Activated CD8-positive, alpha-beta memory T cell treated with anti-CD3 and anti-CD28 coated beads, Interleukin-2, amount 50 U/mL, for 24 hours (primary cell): ENCODE data around the gene SLC36A1.

Source experiments
- DNase-seq: peaks from one replicate; pipeline ENCODE4 v3.0.0-alpha.2; 2020; ENCODE audit errors: extremely low read depth

The SLC36A1 gene

DNA sequence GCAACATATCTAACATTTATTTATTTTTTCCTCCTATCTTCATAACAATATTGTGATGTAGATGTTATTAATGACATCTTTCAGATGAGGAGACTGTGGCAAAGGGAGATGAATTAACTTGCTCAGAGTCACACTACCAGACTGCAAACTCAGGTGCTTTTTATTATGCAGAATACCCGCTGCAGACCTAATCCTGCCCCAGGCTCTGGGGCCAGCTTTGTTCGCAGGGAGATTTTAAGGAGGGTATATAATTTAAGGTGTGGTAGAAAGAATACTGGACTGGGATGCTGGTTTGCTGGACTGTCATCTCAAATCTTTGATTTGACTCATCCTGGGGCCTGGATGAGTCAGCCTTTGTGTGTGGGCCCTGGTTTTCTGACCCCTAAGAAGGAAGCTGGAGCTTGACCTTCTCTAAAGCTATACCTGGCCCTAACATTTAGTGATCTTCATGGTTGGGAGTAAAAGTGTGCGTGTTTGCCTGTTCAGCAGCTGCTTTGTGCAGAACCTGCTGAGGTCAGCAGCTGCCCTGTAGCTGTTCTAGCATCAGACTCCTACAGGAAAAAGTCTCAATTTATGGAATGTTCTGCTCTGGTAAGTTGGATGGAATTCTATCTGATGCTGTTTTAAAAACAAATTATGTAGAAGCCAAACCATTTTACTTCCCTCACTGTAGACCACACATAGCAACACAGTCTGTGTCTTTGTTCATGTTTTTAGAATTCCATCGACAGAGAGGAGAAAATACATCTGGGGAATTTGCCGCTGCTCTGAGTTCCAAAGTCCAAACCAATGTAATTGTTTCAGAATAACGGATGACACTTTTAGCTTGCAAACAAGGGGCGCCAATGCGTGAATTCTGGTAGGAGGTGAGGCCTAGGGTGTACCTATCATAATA lies 4.5 kb downstream of the SLC36A1 start:
- DNase-seq, result no peak

- no peak for DNase-seq
Observed at GRCh38 chr5:151454166-151454565, 6.8 kb downstream of the SLC36A1 start.

GRCh38 chr5:151454889-151455288 lies 7.5 kb downstream of the SLC36A1 start:
- no peak for DNase-seq

- no peak for DNase-seq
Observed at GRCh38 chr5:151456321-151456940, 9.0 kb downstream of the SLC36A1 start.

DNA sequence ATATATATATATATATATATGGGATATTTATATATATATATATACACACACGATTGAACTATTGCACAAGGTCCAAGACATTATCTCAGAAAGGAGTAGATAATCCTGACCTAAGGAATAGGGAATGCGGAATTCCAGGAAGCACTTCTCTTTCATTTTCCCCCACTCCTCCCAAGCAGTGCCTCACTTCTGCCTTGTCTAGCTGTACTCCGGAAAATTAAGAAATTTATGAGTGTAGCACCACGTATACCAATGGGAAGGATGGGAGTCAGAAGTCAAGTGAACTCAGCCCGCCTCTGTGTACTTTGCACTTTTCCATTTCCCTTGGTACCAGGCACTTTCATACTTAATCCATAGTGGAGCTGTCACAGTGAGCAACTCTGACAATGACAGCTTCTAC lies 10.9 kb downstream of the SLC36A1 start:
- DNase-seq, result no peak

DNA sequence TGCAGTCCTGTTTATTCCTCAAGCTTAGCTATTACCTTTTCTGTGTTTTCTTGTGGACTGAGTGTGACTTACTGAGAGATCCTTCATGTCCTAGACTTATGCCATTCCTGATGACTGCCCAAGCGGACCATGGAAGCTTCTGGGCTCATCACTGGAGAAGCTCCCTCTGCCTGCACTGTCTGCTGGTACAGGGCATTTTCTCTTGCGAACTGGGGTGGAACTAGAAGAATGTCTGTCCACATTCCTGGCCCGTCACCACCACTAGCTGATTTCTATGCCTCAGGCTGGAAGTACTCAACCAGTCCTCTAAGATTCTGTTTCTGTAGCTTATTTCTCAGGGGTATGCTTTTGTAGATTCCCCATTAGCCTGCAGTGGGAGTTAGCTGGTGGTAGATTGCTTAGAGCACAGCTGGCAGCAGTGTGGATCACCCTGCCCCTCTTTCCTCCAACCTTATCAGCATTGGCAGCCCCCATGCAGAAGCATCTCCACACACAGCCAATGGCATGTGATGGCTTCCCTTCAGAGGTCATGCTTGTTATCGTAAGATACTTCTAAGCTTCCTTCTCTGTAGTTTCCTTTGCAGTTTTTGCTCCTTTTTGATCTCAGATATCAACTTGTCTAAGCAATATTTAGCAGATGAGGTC lies 12.4 kb downstream of the SLC36A1 start:
- DNase-seq, result no peak

DNA sequence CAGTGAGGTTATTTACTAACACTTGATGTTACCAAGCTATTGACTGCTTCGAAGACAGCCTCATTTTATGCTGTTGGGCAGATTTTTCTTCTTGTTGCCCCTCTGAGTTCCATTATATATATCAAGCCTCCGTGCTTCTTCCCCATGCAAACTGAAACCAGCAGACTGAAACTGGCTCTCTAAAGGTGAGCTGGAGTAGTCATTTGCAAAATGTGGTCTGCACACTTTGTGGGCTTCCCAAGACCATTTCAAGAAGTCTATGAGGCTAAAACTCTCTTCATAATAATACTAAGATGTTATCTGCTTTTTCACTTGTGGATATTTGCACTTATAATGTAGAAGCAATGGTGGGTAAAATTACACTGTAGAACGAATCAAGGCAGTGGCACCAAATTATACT lies 13.9 kb downstream of the SLC36A1 start:
- DNase-seq, result no peak

GRCh38 chr5:151463137-151464029 lies 16.0 kb downstream of the SLC36A1 start:
- DNase-seq, result no peak

DNA sequence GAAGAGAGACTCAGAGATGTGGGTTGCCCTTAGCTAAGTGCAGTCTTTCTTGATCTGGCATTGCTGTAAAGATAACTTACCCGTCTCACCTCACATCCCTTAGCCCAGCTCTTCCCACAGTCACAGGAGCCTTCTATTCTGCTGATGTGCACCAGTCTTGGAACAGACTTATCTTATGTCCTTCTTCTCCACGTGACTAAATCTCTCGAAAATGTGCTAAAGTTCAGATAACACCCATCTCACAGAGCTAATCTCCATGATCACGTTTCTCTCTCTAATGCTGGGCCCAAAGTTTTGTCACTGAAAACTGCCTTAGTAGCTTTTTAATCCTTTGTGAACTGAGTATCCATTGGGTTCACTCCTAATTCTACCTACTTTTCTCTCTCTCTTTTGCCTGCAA lies 16.7 kb downstream of the SLC36A1 start:
- no peak for DNase-seq

GRCh38 chr5:151465476-151465875 lies 18.1 kb downstream of the SLC36A1 start:
- no peak for DNase-seq

DNA sequence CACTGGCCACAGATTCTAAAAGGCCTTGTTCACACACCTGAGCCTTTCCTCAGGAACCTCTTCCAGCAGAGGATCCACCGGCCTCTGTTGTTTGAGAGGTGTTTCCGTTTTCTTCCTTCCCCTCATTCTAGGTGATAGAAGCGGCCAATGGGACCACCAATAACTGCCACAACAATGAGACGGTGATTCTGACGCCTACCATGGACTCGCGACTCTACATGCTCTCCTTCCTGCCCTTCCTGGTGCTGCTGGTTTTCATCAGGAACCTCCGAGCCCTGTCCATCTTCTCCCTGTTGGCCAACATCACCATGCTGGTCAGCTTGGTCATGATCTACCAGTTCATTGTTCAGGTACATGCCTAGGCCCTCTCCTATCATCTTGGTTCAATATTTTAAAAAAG lies 20.2 kb downstream of the SLC36A1 start:
- DNase-seq, result no peak

- no peak for DNase-seq
Observed at GRCh38 chr5:151469386-151469785, 22.0 kb downstream of the SLC36A1 start.

DNA sequence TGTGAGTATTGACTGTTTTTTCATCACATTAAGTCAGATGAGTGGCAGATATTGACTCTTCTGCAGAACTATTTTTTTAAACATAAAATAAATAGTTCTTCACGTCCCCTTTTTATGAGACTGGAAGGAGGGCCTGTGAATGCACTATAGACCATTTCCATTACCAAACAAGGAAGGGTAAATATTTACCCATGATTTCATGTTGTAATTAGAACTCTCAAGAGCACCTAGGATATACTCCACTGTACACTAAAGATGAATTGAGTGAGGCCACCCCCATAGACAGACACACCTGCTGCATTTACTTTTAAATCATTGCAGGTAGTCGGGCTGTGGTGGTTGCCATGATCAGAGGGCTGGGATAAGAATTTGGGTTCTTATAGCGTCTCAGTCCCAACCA lies 22.6 kb downstream of the SLC36A1 start:
- no peak for DNase-seq

GRCh38 chr5:151470439-151470838 lies 23.0 kb downstream of the SLC36A1 start:
- DNase-seq, result no peak

GRCh38 chr5:151471276-151471675 lies 23.9 kb downstream of the SLC36A1 start:
- DNase-seq, result no peak

DNA sequence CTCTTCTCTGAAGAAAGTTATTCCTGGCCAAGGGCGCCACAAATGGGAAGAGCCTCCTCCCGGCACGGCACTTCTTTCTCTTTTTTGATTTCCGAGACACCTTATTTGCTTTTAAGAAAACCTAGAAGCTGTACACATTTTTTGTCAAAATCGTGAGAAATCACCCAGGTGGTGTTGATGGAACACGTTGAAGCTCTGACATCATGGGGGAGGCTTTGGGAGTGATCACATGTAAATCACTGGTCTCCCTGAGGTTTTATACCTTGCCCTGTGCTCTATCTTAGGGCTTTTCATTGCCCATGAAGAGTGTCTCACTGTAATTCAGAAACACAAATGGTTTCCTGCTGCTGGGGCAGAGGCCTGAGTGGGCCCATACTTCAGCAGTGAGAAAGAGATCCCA lies 27.4 kb downstream of the SLC36A1 start:
- DNase-seq, result no peak

DNA sequence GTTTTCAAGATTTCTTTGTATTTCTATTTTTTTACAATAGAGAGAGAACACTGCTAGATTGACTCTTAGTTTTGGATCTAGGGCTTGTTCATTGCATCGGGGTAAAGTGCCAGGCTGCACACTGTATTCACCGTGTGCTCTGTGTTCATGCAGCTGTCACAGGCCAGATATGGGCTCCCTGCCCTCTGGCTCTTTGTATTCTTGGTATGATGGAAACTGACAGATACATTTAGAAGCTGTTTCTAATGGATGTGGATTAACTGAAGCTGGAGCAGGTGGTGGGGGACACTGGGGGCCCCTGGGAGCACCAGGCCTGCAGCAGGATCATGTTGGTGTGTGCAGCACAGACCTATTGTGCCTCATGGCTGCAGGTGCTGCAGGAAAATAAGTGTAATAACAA lies 28.0 kb downstream of the SLC36A1 start:
- DNase-seq, result no peak

DNA sequence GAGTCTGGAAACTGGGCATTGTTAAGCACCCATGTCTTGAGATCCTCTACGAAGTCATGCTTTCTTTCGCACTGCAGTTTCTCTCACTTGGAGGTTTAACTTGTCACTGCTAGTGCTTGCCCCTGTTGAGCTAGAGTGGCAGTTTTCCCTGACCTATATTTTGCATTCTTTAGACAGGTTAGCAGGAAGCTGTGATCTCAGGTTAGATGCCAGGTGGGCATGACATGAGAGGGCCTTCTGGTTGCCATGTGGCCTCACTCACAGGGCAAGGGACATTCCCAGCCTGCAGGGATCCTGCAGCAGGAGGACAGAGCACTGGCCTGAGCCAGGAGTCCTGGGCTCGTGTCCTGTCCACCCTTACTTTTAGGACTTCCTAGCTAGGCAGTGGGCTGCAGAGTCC lies 28.6 kb downstream of the SLC36A1 start:
- DNase-seq, result no peak

DNA sequence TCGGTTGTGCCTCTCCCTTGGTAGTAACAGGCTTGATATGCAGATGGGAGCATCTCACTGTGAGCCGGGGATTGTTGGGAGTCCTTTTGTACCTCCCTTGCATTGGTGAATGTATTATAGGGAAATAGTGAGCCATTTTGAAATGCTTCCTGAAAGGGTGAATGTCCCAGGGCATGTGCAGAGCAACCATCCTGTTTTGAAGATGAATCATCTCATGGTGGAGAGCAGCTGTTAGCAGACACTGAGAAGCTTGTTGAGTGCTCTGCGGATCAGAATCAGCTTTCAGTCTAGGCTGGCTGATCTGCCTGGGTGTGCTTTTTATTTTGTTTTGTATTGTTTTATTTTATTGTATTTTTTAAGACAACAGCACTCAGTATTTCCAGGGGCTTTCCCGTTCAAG lies 29.7 kb downstream of the SLC36A1 start:
- no peak for DNase-seq

DNA sequence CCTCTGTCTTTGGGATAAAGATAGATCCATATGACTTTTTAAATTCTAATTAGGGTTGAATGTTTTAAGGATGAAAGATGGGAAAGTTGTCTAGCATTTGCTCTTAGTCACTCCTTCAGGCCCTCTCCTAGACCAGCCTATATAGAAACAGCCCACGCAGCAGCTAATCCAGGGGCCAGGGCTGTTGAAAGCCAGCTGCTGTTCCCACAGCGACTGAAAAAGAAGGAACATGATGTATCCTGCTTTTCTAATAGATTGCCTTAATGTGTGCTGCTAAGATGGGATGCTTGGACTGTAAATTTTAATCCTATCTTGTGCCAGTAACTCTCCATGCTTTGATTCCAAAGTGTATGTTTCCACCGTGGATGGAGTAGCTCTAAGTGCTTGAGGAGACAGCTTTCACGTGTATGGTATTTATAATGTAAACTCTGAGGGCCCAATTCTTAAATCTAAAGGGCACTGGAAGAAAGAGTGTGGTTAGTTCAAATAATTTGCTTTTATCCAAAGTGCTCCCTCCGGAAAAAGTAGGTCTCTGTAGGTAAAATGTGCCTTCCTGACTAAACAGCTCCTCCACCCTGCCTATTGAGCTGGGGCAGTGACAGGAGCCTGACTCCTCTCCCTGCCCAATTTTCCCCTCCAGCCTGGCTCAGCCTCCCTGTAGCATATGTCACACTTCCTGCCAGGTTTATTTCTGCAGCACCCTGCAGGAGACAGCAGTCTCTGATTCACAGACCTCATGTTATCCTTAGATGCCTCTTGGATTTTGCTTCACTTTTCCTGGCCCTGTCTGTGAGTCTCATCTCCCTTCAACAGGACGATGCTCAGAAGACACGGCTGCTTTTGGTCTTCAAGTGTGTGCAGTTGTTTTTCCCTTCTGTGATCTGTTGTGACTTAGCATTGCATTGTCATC lies 33.2 kb downstream of the SLC36A1 start:
- no peak for DNase-seq

DNA sequence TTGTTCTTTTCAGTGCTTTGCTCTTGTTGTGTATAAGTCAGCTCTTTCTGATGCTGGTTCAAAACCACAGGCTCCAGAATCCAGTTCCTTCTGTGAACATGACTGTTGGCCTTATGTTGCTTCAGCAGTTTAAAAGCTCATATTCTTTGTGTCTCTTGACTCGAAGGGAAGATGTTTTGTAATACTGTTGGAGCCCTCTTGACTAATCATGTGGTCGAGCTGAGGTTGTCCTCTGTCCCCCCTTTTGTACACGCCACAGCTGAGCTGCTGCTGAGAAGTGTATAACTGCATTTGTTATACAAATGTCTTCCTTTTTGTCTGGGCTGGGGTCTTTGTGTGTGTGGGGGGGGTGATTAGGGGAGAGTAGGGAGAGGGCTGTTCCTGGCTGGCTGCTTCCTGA lies 35.8 kb downstream of the SLC36A1 start:
- no peak for DNase-seq
